ENCODE data around the gene OR4N2.

DNA sequence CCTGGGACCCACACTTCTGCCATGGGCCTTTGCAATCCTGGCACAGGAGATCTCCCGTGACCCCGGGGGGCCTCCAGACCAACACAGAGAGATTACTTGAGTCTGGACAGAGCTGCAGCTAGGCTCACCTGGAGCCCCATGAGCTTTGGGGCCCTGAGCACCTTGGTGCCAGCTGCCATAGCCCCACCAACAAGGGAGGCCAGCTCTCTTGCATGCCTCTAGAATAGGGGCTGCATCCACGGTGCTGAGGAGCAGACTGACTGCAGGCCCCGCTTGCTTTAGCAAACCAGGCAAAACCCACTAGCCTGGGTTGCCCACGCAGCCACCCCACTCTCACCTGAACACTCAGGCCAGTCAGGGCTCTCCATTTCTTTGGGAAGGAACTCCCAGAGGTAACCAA lies 3.7 kb upstream of the OR4N2 start:
- TF ChIP-seq, protein P1, sequence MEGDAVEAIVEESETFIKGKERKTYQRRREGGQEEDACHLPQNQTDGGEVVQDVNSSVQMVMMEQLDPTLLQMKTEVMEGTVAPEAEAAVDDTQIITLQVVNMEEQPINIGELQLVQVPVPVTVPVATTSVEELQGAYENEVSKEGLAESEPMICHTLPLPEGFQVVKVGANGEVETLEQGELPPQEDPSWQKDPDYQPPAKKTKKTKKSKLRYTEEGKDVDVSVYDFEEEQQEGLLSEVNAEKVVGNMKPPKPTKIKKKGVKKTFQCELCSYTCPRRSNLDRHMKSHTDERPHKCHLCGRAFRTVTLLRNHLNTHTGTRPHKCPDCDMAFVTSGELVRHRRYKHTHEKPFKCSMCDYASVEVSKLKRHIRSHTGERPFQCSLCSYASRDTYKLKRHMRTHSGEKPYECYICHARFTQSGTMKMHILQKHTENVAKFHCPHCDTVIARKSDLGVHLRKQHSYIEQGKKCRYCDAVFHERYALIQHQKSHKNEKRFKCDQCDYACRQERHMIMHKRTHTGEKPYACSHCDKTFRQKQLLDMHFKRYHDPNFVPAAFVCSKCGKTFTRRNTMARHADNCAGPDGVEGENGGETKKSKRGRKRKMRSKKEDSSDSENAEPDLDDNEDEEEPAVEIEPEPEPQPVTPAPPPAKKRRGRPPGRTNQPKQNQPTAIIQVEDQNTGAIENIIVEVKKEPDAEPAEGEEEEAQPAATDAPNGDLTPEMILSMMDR (IDR thresholded peaks at IDR 0.05): no peak
- no peak for TF ChIP-seq POLR2A (IDR thresholded peaks at IDR 0.05; ENCODE audit: low read depth)
- TF ChIP-seq POLR2AphosphoS5 (IDR thresholded peaks at IDR 0.05): no peak

Measured in esophagus muscularis mucosa (tissue), 3 donors.